Stimulated activated CD8-positive, alpha-beta memory T cell treated with anti-CD3 and anti-CD28 coated beads, Interleukin-15, amount 100 ng/mL, for 4 hours (primary cell): ENCODE results near the gene PKM.

Experiments used
- DNase-seq, 2 donors: peaks; one replicate each; pipeline ENCODE4 v3.0.0-alpha.2; 2020; ENCODE audit warnings: low read depth in 2 of 2

PKM gene

GRCh38 chr15:72155635-72156616 is 75.1 kb downstream of the PKM start:
- peak; percentile 50 to 61 for DNase-seq

DNA sequence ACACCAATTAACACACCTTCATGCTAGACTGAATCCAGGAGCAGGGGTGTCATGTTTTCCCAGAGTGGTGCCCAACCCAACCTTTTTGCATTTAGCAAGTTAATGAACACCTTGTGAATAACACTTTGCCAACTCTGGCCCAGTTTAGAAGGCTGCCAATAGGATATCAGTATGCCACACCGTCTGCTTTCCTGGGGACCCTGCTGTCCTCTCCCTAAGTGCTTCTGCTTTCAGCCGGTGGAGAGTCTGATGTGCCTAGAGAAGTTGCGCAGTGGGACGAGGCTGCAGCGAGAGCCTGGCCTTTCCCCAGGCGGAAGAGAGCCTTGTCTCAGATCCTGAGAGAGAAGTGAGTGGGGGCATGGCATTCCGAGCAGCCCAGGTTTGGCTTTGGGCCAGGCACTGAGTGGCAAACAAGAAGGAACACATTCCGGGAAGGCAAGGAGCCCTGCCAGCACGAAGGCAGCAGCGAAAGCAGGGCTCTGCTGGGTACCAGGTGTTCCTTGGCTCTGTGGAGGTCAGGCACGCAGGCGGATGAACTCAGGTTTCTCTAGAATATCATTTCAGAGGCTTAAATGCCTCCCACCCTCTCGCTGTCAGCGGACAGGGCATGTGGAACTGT is 75.9 kb downstream of the PKM start:
- DNase-seq, result no peak

GRCh38 chr15:72154316-72154715 is 76.7 kb downstream of the PKM start:
- no peak for DNase-seq

DNA sequence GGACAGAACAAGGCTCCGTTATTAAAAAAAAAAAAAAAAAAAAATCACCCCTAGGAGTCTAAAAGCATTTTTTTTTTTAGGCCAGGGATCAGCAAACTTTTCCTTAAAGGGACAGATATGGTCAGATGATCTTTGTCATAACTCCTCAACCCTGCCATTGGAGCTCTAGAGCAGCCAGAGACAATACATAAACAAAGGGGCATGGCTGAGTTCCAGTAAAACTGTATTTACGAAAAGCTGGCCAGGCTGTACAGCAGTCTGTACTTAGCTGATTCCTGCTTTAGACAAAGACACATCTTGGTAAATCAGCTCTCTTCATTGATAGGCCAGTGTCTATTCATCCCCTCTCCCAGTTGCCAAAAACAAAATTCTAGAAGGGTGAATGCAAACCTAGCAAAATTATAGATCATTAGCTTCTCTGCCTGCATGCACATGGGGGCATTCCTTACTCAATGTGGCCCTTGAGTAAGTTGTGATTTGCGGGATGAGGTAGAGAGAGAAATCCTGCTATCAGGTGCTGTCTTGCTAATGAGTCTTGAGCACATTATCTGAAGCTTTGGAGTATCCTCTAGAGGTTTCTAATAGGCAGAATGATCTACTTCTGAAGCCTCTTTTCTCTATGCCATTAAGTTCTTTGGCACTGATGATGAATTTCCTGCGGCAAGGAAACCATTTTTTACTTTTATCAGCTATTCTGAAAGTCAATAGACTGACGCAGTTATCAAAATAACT is 77.6 kb downstream of the PKM start:
- no peak for DNase-seq
